Liver (tissue), 9 donors: ENCODE data around the gene ARF1. TPM values are rescaled to one million over a fixed set of nuclear protein-coding genes. Genes with fewer than 3 reads are reported as not detected.

Experiments
- DNase-seq: peaks from one replicate; pipeline ENCODE4 v3.0.0-alpha.2; 2017; ENCODE audit warnings: low spot score
- H3K27ac ChIP-seq, 2 donors: one replicate each; pipeline ENCODE4 v1.7.0; 2013; ENCODE audit warnings: inconsistent platforms in 2 of 2, low read length in 2 of 2, control low read depth in 1 of 2, low read depth in 1 of 2, mild to moderate bottlenecking in 1 of 2
- H3K27me3 ChIP-seq, 4 donors: one replicate each; pipeline versions ENCODE4 v1.6.1 to v1.7.0; 2013; ENCODE audit warnings: low read length in 3 of 4, inconsistent platforms in 1 of 4, mild to moderate bottlenecking in 1 of 4, moderate library complexity in 1 of 4; ENCODE audit not compliant: control insufficient read depth in 4 of 4, insufficient read depth in 4 of 4
- H3K36me3 ChIP-seq, 4 donors: one replicate each; pipeline versions ENCODE4 v1.6.1 to v1.7.0; 2013; ENCODE audit warnings: low read length in 3 of 4, mild to moderate bottlenecking in 3 of 4, low read depth in 1 of 4, moderate library complexity in 1 of 4; ENCODE audit not compliant: control insufficient read depth in 4 of 4, insufficient read depth in 3 of 4
- H3K4me1 ChIP-seq, 4 donors: one replicate each; pipeline versions ENCODE4 v1.6.1 to v1.7.0; 2013; ENCODE audit warnings: low read length in 3 of 4, mild to moderate bottlenecking in 3 of 4, moderate library complexity in 1 of 4; ENCODE audit not compliant: control insufficient read depth in 4 of 4, insufficient read depth in 4 of 4
- H3K4me3 ChIP-seq, 3 donors: one replicate each; pipeline versions ENCODE4 v1.6.1 to v1.7.0; 2013; ENCODE audit warnings: low read length in 3 of 3, control low read depth in 1 of 3, low read depth in 1 of 3, mild to moderate bottlenecking in 1 of 3
- H3K9ac ChIP-seq, 2 donors: one replicate each; pipeline ENCODE4 v1.7.0; 2013; ENCODE audit warnings: low read length in 2 of 2, mild to moderate bottlenecking in 2 of 2, moderate library complexity in 2 of 2, control low read depth in 1 of 2, low read depth in 1 of 2
- H3K9me3 ChIP-seq, 4 donors: one replicate each; pipeline versions ENCODE4 v1.6.1 to v1.7.0; 2013; ENCODE audit warnings: low read length in 3 of 4; ENCODE audit not compliant: control insufficient read depth in 4 of 4
- ATF3 ChIP-seq: IDR thresholded peaks from 2 replicates; pipeline ENCODE4 v1.6.1; 2016; ENCODE audit warnings: antibody characterized with exemption
- CTCF ChIP-seq: fragments of 150-350 bp; IDR thresholded peaks from 2 replicates; pipeline ENCODE4 v1.5.1; 2017; ENCODE audit warnings: improper control_type of control experiment, low read depth, low read length; ENCODE audit not compliant: missing input control
- EGR1 ChIP-seq, 2 donors: IDR thresholded peaks; 2 replicates each; pipeline ENCODE4 v1.6.1; 2016 to 2018; ENCODE audit warnings: antibody characterized with exemption in 2 of 2, low read depth in 2 of 2
- FOXA1 ChIP-seq: IDR thresholded peaks from 2 replicates; pipeline ENCODE4 v1.6.1; 2016; ENCODE audit warnings: antibody characterized with exemption
- GABPA ChIP-seq, 2 donors: IDR thresholded peaks in 1 of 2; conservative IDR thresholded peaks in 1 of 2; 2 replicates each; pipeline ENCODE4 v1.6.1; 2016; ENCODE audit warnings: antibody characterized with exemption in 2 of 2, mild to moderate bottlenecking in 1 of 2, moderate library complexity in 1 of 2
- HNF4A ChIP-seq, 2 donors: conservative IDR thresholded peaks; 2 replicates each; pipeline ENCODE4 v1.6.1; 2016; ENCODE audit warnings: antibody characterized with exemption in 2 of 2, mild to moderate bottlenecking in 2 of 2
- JUND ChIP-seq, 2 donors: IDR thresholded peaks; 2 replicates each; pipeline ENCODE4 v1.6.1; 2016; ENCODE audit warnings: antibody characterized with exemption in 2 of 2
- NR2F2 ChIP-seq: IDR thresholded peaks from 2 replicates; pipeline ENCODE4 v1.6.1; 2016; ENCODE audit warnings: antibody characterized with exemption
- RAD21 ChIP-seq, 2 donors: IDR thresholded peaks; 2 replicates each; pipeline ENCODE4 v1.6.1; 2016; ENCODE audit warnings: antibody characterized with exemption in 2 of 2, mild to moderate bottlenecking in 2 of 2
- REST ChIP-seq: IDR thresholded peaks from 2 replicates; pipeline ENCODE4 v1.6.1; 2016; ENCODE audit warnings: antibody characterized with exemption, mild to moderate bottlenecking
- SP1 ChIP-seq: IDR thresholded peaks from 2 replicates; pipeline ENCODE4 v1.6.1; 2018; ENCODE audit warnings: antibody characterized with exemption, mild to moderate bottlenecking
- TAF1 ChIP-seq: conservative IDR thresholded peaks from 2 replicates; pipeline ENCODE4 v1.6.1; 2016; ENCODE audit warnings: antibody characterized with exemption, mild to moderate bottlenecking
- YY1 ChIP-seq: IDR thresholded peaks from 2 replicates; pipeline ENCODE4 v1.6.1; 2016; ENCODE audit warnings: antibody characterized with exemption, mild to moderate bottlenecking
- ZBTB33 ChIP-seq: IDR thresholded peaks from 2 replicates; pipeline ENCODE4 v1.6.1; 2016; ENCODE audit warnings: antibody characterized with exemption
- WGBS: extraction: QIAGEN DNeasy Blood & Tissue Kit; methylation state at CpG from one replicate; pipeline ENCODE4 v1.1.7; 2013; 5-methylcytosine and 5-hydroxymethylcytosine counted together
- polyA plus RNA-seq, 2 donors: library from polyadenylated mRNA; stranded (reverse) in 1 of 2; unstranded in 1 of 2; fragments of 200-250 nt in 1 of 2; fragments of >200 nt in 1 of 2; fragmentation: Nextera tagmentation in 1 of 2; extraction: Ambion mirVana in 1 of 2; gene quantifications; one replicate each; pipeline versions ENCODE4 v1.2.1 to v1.2.3, GENCODE V29; 2013 to 2015
- total RNA-seq, 2 donors: library from RNA; depleted of rRNA; stranded (reverse); fragments of >200 nt; gene quantifications; one replicate each; pipeline ENCODE4 v1.2.3, GENCODE V29; 2014
- TF ChIP-seq, protein P1 (sequence below): IDR thresholded peaks from 2 replicates; pipeline ENCODE4 v1.6.1; 2016; ENCODE audit warnings: antibody characterized with exemption
- donor health status: healthy.
- donor health status: healthy.
- donor health status: healthy.
- donor health status: healthy.
- donor health status: healthy.

ARF1 gene
- total and polyA plus RNA-seq, 4 donors = 151 to 282 (median 213) TPM

GRCh38 chr1:228073857-228074545 lies 8.5 kb upstream of the ARF1 start:
- 46% methylated on average over 16 of the region's 16 CpGs for WGBS
- Histone ChIP-seq H3K9me3 (no peaks in the 10 kb centered on the region), H3K27me3 (no peaks in the 10 kb centered on the region), H3K9ac (no peak overlapping the region), H3K4me3 (no peak overlapping the region), H3K4me1 (no peaks in the 10 kb centered on the region), H3K36me3 (no peaks in the 10 kb centered on the region), H3K27ac (no peak overlapping the region)
- TF ChIP-seq SP1 = no peak
- TF ChIP-seq JUND (IDR thresholded peaks at IDR 0.05) = no peak
- TF ChIP-seq TAF1 = no peak
- TF ChIP-seq HNF4A (conservative IDR thresholded peaks at IDR 0.05) = no peak
- TF ChIP-seq GABPA (IDR thresholded peaks at IDR 0.05 in 1 of 2, conservative IDR thresholded peaks at IDR 0.05 in 1 of 2) = no peak
- TF ChIP-seq NR2F2 = no peak
- no peak for TF ChIP-seq ATF3
- TF ChIP-seq, protein P1, sequence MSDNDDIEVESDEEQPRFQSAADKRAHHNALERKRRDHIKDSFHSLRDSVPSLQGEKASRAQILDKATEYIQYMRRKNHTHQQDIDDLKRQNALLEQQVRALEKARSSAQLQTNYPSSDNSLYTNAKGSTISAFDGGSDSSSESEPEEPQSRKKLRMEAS = no peak
- TF ChIP-seq FOXA1 = no peak
- TF ChIP-seq RAD21 (IDR thresholded peaks at IDR 0.05) = no peak
- TF ChIP-seq CTCF = no peak
- TF ChIP-seq ZBTB33 = no peak
- no peak for TF ChIP-seq EGR1 (IDR thresholded peaks at IDR 0.05; ENCODE audit: low read depth in 2 of 2)
- no peak for TF ChIP-seq YY1
- no peak for TF ChIP-seq REST
- DNase-seq = no peak
